Measurements from ENCODE around the gene RSBN1.
"Not testable (repeated sequence)": the region's sequence is repeated elsewhere in the genome, so short reads cannot be mapped to it uniquely, and the experiment has no call there.

Gene RSBN1

DNA sequence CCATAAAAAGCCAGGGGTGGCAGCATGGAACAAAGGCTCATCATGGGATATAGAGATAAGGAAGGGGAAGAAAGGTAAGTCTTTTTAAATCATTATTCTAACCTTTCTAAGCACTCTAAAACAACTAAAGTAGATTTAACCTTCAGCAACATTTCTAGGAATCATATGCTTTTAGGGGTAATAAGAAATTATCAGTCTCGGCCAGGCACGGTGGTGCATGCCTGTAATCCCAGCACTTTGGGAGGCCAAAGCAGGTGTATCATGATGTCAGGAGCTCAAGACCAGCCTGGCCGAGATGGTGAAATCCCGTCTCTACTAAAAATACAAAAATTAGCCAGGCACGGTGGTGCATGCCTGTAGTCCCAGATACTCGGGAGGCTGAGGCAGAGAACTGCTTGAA lies 32.7 kb downstream of the RSBN1 start:
- DNase-seq, result no peak

GRCh38 chr1:113777561-113777960 lies 34.7 kb downstream of the RSBN1 start:
- DNase-seq, result no peak

- no peak for DNase-seq
Measured at GRCh38 chr1:113770031-113770430, 42.2 kb downstream of the RSBN1 start.

- no peak for DNase-seq
Measured at GRCh38 chr1:113769601-113769970, 42.7 kb downstream of the RSBN1 start.

GRCh38 chr1:113768916-113769600 lies 43.2 kb downstream of the RSBN1 start:
- DNase-seq, result no peak

- no peak for DNase-seq
Measured at GRCh38 chr1:113765306-113766230, 46.7 kb downstream of the RSBN1 start.

DNA sequence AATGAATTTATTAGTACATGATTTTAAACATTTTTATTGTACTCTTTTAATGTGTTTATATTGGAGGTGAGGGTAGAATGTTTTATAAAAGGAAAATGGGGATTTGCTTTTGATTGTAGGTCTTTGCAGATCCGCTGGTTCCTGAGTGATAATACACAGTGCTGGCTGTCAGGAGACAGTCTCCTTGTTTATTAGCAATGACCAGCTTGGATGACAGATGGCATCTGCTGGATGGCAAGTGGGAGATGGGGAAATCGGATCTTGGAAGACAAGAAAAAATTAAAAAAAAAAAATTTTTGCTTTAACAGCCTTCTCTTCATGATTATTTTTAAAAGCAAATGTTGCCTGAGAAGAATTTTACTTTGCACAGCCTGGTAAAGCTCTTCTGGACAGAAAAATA lies 48.6 kb downstream of the RSBN1 start:
- no peak for DNase-seq

DNA sequence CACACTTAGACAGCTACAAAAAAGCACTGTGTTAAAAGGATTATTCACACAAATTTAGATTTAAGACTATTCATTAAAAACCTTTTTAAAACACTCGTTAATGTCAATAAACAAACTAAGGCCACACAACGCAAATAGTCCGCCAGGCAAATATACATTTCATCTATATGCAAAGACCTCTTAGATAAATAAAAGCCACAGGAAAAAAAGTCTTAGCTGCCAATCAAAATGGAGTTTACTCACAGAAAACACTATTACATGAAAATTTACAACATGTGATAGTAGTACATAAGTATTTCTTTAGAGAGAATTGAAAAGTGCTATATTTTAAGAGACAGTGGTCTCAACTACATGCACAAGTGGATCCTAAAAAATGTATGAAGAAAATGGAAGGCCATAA lies 50.3 kb downstream of the RSBN1 start:
- DNase-seq, result no peak

DNA sequence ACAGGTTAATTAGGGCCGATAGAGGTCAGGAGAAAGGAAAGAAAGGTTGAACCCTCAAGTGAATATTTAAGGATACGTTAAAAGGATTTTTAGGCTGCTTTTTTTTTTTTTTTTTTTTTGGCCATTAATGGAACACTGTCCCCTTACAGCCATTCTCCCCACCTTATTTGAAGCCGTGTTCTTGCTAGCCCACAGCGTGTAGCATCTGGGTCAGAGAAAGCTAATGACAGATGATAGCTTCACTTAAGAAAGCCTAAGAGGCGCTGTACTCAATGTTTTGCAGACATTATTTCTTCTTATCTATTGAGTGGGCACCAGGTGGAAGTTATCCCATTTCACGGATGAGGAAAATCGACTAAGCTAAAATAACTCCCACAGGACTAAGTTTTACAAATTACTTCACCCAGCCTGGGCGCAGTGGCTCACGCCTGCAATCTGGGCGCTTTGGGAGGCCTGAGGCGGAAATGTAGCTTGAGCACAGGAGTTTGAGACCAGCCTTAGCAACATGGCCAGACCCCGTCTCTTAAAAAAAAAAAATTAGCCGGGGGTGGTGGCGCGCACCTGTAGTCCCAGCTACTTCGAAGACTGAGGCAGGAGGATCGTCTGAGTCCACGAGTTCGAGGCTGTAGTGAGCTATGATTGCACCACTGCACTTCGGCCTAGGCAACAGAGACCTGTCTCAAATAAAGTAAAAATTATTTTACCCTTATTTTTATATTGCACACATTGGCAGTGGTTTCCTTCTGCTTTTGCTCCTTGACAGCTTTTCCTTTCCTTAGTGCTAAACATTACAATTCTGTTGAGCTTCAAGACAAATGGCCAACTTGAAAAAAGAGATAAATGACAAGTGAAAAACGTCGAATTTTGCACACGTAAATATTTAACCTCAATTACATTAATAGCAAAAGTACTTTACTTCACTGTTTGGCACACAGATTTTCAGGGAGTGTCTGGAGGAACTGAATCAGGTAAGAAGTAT lies 51.9 kb downstream of the RSBN1 start:
- DNase-seq, result no peak

DNA sequence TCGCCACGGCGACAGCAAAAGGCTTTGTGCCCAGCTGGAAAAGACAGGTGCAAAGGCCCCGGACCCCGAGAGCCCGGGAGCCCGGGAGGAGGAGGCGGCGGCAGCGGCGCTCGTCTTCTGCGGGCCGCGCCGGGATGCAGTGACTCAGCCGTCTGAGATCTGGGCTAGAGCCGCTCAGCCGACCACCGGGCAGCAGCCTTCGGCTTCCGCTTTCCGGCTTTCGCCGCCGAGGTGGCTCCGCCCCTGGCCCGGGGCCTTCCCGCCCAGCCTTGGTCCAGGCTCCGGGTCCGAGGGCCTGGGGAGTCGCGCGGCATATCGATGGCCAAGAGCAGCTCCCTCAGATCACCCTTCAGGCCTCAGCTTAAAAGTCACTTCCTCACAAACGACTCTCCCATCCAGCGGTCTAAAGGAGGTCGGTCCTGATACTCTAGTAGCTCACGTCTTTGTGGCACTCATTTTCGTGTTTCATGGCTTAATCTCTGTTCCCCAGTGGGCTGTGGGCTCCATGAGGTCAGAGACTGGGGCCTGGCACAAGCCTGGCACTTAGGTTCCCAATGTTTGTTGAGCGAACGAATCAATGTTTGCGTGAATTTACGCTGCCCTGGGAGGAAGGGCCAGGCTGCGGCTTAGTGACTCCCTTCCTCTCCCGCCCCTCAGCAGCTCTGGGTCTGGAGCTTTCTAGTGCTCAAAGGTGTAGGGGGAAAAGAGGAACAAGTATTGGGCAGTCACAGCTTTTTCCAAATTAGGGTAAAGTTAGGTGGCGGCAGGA lies 52.8 kb downstream of the RSBN1 start, which contains the start of gene PHTF1:
TSS of gene PHTF1 (minus strand) at position 154 of the 769 bp plus-strand sequence. CDS start 783 bp downstream, outside the sequence.
- DNase-seq, result peak; percentile 58

DNA sequence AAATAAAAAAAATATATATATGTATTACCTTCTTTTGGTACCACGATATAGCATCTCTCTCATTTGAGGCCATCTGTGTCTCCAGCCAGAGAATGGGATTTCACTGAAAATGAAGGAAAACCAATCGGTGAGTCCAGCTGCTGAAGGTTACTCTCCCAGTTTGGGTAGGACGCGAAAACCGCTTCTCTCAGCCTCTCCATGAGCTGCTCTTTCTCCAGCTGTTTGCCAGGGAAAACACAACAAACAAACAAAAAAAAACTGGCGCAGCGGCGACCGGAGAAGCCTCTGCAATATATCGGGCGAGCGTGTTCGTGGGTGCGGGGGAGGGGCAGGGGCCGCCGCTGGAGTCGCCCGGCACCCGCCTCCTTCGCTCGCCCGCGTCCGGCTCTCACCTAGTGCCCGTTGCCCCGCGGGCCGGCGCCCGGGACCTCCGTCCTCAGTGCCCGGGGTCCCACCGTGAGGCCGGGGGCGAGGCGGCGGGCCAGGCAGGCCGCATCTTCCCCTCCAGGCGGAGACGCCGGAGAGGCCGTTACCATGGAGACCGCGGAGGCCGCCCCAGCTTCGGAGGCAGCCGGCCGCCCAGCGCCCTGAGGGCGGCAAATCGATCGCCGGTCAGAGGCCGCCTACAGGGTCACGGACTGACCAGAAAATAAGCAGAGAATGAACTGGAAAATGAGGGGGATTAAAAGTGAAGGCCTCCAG lies 53.5 kb downstream of the RSBN1 start:
- peak; percentile 13 for DNase-seq

- no peak for DNase-seq
Measured at GRCh38 chr1:113756461-113756860, 55.8 kb downstream of the RSBN1 start.

DNA sequence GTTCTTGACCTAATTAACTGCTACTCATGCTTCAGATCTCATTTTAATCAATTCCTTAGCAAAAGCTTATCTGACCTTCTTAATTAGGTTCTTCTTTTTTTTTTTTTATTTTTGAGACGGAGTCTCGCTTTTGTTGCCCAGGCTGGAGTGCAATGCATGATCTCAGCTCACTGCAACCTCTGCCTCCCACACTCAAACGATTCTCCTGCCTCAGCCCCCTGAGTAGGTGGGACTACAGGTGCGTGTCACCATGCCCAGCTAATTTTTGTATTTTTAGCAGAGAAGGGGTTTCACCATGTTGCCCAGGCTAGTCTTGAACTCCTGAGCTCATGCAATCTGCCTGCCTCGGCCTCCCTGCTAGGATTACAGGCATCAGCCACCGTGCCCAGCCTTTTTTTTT lies 58.9 kb downstream of the RSBN1 start:
- DNase-seq, result not testable (repeated sequence)

DNA sequence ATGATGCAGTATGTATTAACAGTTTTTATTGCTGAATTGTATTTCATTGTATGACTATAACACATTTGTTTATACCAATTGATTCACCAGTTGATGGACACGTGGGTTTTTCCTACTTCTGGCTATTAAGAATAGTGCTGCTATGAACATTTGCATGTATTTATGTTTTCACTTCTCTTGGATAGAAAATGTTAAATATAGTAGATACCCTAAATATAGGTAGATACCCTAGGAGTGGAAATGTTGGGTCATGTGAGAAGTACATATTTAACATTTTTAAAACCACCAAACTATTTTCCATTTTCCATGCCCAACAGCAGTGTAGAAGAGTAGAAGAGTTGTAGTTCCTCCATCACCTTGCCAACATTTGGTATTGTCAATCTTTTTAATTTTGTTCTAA lies 60.8 kb downstream of the RSBN1 start:
- no peak for DNase-seq

- no peak for DNase-seq
Measured at GRCh38 chr1:113751114-113751513, 61.2 kb downstream of the RSBN1 start.

GRCh38 chr1:113749402-113749801 lies 62.9 kb downstream of the RSBN1 start:
- no peak for DNase-seq

DNA sequence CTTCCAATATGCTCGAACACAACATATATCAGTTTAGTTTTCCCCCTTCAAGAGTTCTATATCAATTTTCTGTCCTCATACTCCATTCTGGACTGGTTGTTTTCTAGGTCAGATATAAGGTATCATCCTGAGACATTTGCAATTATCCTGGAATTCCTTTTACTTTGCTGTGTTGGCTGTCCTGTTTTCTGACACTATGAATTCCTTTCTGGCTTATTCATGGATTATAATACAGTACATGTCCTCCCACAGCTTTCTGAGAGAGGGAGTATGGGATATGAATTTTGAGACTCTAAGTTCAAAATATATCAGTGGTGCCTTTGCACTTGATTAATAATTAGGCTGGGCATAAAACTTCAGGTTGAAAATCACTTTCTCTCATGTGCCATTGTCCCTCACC lies 64.9 kb downstream of the RSBN1 start:
- DNase-seq, result peak; percentile 2

DNA sequence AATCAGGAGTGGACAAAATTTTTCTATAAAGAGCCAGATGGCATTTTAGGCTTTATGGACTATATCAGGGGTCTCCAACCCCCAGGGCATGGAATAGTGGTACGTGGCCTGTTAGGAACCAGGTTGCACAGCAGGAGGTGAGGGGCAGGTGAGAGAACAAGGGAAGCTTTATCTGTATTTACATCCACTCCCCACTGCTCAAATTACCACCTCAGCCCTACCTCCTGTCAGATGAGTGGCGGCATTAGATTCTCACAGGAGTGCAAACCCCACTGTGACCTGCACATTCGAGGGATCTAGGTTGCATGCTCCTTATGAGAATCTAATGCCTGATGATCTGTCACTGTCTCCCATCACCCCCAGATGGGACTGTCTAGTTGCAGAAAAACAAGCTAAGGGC lies 66.9 kb downstream of the RSBN1 start:
- no peak for DNase-seq

GRCh38 chr1:113744114-113744513 lies 68.2 kb downstream of the RSBN1 start:
- no peak for DNase-seq

DNA sequence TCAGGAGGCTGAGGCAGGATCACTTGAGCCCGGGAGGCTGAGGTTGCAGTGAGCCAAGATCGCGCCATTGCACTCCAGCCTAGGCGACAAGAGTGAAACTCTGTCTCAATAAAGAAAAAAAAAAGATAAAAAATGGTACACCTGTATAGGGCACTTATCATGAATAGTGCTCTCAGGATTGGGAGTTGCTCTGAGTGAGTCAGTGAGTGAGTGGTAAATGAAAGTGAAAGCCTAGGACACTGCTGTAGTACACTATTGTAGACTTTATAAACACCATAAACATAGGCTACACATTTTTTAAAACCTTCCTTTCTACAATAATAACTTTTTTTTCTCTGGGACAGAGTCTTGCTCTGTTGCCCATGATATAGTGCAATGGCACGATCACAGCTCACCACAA lies 69.8 kb downstream of the RSBN1 start:
- no peak for DNase-seq

DNA sequence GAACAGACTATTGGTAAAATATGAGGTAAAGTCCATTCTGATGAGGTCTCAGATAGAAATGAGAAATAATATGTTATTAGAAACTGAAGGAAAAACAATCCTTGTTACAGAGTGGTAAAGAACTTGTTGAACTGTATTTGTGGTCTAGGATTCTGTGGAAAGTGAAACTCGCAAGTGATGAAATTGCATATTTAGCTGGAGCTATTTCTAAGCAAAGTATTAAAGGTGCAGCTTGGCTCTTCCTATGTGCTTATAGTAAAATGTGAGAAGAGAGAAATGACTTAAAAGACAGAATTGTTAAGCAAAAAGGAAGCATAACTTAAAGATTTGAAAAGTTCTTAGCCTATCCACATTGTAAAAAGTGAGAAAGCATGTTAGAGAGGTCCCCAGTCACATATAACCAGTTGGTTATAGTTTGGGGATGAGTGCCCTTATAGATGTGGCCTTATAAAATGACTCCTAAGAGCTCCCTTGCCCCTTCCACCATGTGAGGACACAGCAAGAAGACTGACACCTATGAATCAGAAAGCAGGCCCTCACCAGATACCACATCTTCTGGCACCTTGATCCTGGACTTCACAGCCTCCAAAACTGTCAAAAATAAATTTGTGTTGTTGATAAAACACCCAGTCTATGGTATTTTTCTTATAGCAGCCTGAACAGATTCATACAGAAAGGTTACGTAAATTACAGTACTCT lies 77.8 kb downstream of the RSBN1 start:
- DNase-seq, result no peak

Measured in amniotic stem cell (primary cell).